Activated CD4-positive, alpha-beta T cell treated with anti-CD3 and anti-CD28 coated beads, Interleukin-2, amount 50 U/mL, for 48 hours (primary cell): ENCODE results near the gene BRME1.
A peak's percentile ranks its signal among the peaks of the same experiment; 100 is the strongest.

Experiments used
- DNase-seq, 2 experiments: peaks; one replicate each; pipeline ENCODE4 v3.0.0-alpha.2; 2020

The BRME1 gene

GRCh38 chr19:13887018-13887436 lies 18.9 kb downstream of the BRME1 start:
- no peak for DNase-seq

GRCh38 chr19:13885826-13886365 lies 20.0 kb downstream of the BRME1 start:
- DNase-seq = no peak

- DNase-seq = no peak
Measured at GRCh38 chr19:13884726-13885591, 21.0 kb downstream of the BRME1 start.

DNA sequence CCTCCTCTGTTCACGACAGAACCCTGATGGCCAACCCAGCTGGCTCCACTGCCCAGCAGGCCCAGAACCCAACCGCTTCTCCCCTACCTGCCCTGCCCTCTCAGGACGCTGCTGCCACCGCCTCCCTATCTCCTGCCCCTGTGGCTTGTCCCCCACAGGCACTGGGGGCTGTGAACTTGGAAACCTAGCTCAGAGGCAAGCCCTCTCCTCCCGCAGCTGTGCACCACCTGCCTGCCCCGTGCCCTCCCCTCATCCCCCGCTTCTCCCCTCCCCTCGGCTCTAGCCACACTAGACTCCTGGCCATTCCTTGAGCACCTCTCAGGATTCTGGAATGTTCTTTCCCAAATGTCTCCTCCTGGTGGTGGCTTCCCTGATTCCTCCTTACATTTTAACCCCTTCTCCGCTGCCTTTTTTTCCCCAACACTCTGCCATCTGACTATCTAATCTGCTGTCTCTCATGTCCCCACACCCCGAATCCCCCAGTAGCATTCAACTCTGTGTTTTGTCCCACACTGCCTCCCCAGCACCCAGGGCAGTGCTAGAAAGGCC lies 22.3 kb downstream of the BRME1 start:
- DNase-seq = no peak

DNA sequence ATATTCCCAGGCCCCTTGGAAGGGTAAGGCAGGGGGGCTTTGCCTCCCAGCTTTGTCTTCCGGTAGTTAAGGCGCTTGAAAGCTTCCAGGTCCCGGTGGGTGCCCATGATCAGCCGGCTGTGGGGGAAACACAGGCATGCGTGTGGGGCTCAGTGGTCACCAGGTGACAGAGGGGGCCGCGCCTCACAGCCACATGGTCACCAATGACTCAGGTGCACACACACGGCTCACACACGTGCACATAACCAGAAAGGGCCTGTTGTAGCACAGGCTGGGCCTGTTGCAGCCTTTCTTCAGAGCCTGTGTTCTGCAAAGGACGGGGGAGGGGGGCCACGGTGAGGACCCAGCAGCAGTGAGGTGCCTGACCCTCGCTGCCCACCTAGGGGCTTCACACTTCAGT lies 23.1 kb downstream of the BRME1 start:
- DNase-seq = no peak

DNA sequence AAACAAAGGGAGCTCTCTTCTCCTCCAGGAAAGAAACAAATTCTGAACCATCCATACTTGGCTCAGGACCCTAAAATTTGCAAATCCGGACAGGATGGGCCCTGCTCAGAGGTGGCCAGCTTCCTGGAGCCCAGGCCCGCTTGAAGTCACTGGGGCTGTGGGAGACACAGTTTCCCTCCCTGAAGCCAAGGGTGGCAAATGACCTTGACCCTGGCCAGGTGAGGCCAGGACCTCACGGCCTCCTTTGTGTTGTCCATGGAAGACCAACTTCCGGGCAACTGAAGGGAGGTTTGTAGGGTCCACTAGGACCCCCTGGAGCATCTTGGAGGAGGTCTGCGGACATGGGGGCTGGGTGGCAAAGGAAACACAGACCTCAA lies 23.5 kb downstream of the BRME1 start:
- no peak for DNase-seq

DNA sequence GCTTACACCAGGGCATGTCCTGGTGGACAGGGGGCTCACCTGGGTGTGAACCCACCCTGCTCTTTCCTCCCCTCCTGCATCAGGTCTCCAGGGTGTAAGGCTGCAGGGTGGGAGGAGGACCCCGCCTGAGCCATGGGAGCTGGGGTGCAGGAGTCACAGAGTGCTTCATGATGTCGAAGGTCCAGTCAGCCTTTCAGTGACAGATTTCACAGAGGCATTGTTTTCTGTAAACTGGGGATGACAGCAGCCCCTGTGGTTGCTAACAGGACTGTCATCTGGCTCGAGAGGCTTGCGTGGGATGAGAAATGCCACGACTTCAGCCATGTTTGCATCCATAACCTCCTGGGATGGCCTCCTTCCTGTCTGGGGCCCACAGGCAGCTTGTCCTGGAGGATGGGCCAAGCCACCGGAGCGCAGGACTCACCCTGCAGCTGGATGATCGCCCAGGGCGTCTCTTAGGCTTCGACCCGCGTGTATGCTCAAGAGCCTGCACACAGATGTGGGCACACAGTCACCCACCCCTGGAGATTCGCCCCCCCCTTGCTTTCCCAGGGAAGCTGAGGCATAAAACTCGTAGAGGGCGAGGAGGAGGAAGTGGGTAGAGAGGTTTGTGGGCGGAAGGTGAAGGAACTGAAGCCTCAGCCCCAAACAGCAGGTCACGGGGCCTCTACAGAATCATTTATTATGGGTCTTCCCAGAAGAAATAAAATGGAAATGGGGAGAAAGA lies 24.1 kb downstream of the BRME1 start:
- DNase-seq = peak in 1 of 2 experiments; percentile 63

DNA sequence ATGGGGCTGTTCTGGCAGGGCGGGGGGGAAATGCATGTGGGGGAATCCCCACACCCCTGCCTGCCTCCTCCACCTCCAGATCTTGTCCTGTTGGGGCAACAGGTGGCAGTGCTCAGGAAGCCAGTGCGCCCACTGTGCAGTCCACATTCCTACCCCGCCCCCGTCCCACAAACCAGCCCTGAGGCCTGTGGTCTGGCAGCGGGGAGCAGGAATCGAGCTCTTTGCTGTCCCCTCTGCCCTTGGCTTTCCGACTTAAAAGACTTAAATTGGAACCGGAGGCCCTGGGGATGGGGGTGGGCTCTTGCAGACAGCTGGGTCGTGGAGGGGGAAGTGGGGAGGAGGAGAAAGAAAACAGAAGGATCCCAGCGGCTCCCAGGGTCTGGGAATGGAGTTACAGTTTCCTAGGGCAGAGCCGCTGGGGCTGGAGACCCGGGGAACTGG lies 24.6 kb downstream of the BRME1 start:
- peak in 1 of 2 experiments; percentile 38 for DNase-seq

DNA sequence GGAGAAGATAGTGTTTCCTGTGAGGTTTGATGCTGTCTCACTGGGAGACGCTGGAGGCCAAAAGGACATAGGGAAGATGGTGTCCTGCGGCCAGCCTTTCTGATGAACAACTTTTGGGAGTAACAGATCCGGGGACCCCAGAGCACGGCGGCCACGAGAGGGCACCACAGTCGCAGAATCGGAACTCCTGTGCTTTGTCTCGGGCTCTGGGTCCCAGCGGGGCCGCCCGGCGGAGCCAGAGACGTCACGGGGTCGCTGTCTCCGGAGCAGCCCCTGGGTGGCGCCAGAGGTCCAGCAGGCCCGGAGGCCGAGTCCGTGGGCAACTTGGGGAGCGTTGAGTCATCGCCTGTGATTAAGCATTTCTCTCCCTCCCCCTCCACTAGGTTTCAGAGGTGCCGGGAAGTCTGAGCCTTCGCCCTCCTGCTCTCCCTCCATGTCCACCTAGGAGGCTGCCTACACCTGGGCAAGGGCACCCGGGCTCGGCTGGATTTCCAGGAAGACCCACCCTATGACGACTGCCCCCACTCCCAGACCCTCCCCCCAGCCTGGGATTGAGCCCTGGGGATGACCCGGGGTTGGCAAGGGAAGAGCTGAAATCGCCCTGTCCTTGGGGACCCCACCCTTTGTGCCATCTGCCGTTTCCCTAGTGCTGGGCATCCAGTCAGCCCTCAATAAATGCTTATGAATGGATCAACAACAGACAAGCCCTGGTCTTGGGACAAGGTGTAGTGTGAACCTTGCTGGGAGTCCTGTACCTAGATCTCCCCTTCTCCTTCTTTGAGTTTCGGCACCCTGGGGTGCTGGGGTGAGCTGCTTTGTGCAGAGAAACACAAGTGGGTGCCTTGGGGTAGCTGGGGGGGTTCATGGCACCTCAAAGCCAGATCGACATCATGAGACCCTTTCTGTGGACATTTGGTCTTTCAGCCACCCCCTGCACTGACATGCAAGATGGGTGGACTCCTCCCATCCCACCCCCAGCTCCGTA lies 25.6 kb downstream of the BRME1 start:
- peak; percentile 99 to 100 for DNase-seq

GRCh38 chr19:13877303-13877702 lies 28.6 kb downstream of the BRME1 start:
- no peak for DNase-seq

GRCh38 chr19:13876834-13877233 lies 29.1 kb downstream of the BRME1 start, which contains the start of gene NANOS3:
NANOS3 (plus strand) TSS chr19:13877134; CDS start chr19:13877249, 115 bp downstream.
- DNase-seq = no peak

GRCh38 chr19:13875824-13876223 lies 30.1 kb downstream of the BRME1 start:
- DNase-seq = no peak

DNA sequence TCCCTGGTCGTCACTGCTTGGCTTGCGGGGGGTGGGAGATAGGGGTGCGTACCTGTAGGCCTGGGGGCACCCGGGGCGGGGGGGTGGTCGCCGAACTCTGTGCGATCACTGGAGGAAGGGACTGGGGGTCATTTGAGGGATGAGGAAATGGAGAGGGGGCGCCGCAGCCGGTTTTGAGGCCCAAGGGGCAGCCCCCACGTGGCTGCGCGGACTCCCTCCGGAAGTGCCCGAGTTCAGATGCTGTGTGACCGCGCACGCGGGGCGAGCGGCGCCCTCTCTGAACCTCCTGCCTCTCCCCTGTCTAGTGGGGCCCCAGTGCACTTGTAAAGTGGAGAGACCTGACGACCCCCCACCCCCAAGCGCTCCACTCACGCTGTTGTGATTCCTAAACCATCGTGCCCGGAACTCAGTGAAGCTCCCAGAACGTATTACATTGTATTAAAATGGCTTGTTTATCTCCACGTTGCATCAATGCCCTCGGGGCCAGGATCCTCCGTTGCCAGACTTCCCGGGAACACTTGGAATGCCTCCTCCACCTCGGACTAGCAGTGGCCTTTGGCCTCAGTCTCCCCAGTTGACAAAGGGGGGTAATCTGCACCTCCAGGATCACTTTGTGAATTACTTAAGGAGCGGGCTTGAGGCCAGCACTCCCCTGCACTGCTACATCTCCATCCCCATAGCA lies 31.9 kb downstream of the BRME1 start:
- no peak for DNase-seq

- DNase-seq = peak in 1 of 2 experiments; percentile 33
Measured at GRCh38 chr19:13872695-13873389, 33.1 kb downstream of the BRME1 start.

DNA sequence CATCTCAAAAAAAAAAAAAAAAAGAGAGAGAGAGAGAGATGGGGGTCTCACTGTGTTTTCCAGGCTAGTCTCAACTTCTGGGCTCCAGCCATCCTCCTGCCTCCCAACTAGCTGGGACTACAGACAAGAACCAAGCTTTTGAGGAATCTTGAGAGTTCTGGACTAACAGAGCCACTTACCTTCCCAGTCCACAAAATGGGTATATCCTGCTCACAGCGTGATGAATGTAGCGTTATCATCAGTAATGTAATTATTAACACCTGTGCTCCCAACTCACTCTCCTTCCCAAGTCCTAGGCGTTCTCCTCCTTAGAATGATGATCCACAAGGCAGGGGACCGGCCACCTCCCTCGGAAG lies 33.6 kb downstream of the BRME1 start:
- no peak for DNase-seq

DNA sequence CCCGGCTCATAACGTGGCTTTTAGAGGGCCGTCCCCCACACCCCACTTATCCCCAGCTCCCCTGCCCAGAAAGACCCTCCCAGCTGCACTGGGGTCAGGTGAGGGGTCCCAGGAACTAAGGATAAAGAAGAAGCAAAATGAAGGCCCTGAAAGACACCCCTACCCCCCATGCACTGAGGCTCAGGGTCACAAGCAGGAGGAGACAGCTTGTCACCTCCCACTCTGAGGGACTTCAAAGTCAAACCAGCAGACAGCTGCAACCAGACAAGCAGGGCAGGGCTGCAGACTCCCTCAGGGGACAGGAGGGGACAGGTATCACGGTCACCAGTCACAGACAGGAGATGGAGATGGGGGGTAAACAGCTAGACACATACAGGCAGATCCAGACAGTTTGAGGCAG lies 35.0 kb downstream of the BRME1 start:
- no peak for DNase-seq

DNA sequence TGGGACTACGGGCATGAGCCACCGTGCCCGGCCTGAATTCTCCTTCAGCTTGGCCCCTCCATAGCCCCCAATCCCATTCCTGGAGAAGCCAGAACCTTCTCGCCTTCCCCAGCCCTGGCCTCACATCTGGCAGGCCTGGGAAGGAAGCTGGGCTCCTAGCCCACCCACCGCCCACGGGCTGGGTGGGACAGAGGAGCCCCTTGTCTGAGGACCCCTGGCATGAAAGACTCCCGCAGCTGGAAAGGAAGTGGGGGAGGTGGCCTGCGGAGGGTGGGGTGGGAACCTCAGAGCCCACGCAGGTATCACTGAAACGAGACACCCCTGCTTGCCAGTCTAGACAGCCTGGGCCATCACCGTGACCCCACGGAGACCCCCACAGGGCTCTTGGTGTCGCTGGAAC lies 36.6 kb downstream of the BRME1 start:
- DNase-seq = no peak

GRCh38 chr19:13868663-13869062 lies 37.3 kb downstream of the BRME1 start:
- no peak for DNase-seq

GRCh38 chr19:13866463-13867046 lies 39.4 kb downstream of the BRME1 start:
- DNase-seq = no peak
